Coronary artery (tissue), 2 donors: ENCODE measurements around the gene PPM1B.

Experiments
- DNase-seq: peaks from one replicate; pipeline ENCODE4 v3.0.0-alpha.2; 2017; ENCODE audit warnings: low spot score
- H3K27ac ChIP-seq, 2 donors: fragments of 200-600 bp; sonication (generic); one replicate each; pipeline ENCODE4 v1.5.1; 2016 to 2019
- H3K4me3 ChIP-seq: fragments of 200-600 bp; sonication (generic); 2 replicates; pipeline ENCODE4 v1.5.1; 2016; ENCODE audit warnings: mild to moderate bottlenecking, moderate library complexity
- TF ChIP-seq, protein P1 (sequence below): fragments of 200-600 bp; sonication (generic); IDR thresholded peaks from one replicate; pipeline ENCODE4 v1.5.1; 2019; ENCODE audit warnings: antibody characterized with exemption

Gene PPM1B

DNA sequence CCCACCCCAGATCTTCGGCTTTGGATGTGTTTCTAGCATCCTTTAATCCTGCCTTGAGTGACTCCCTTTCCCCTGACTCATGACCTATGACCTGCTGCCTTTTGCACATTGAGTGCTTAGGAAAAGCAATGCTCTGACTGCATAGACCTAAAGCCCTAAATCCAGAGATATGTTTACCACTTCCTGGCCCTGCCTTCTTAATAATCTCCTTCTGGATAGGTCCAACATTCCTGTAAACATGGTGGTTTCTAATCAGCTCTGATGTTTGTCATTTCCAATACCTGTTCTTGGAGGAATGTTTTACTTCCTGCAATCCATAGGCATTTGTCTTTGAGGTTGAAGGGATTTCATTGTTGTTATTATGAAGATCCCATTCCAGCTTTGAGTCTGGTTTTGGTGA lies 108.9 kb downstream of the PPM1B start:
- no peak overlapping the region for H3K4me3 ChIP-seq
- no peak overlapping the region for H3K27ac ChIP-seq
- TF ChIP-seq, protein P1, sequence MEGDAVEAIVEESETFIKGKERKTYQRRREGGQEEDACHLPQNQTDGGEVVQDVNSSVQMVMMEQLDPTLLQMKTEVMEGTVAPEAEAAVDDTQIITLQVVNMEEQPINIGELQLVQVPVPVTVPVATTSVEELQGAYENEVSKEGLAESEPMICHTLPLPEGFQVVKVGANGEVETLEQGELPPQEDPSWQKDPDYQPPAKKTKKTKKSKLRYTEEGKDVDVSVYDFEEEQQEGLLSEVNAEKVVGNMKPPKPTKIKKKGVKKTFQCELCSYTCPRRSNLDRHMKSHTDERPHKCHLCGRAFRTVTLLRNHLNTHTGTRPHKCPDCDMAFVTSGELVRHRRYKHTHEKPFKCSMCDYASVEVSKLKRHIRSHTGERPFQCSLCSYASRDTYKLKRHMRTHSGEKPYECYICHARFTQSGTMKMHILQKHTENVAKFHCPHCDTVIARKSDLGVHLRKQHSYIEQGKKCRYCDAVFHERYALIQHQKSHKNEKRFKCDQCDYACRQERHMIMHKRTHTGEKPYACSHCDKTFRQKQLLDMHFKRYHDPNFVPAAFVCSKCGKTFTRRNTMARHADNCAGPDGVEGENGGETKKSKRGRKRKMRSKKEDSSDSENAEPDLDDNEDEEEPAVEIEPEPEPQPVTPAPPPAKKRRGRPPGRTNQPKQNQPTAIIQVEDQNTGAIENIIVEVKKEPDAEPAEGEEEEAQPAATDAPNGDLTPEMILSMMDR, result no peak
- no peak for DNase-seq

DNA sequence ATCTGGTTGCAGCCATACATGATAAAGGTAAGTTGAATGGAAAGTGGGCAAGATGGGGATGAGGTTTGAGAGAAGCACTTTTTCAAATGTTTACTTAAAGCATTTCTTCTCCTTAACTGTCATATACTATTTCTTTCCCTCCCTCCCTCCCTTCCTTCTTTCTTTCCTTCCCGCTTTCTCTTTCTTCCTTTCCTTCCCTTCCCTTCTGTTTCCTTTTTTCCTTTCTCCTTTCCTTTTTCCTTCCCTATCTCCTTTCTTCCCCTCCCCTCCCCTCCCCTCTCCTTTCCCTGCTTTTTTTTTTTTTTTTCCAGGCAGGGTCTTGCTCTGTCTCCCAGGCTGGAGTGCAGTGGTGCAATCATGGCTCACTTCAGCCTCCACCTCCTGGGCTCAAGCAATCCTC lies 112.2 kb downstream of the PPM1B start:
- Histone ChIP-seq H3K4me3 (no peak overlapping the region), H3K27ac (no peak overlapping the region)
- TF ChIP-seq, protein P1, result no peak
- no peak for DNase-seq
